ENCODE results near the gene ZNF548. TPM values are rescaled to one million over a fixed set of nuclear protein-coding genes. Genes with fewer than 3 reads are reported as not detected.

ZNF548 gene
- total RNA-seq: 22.7 and 29.4 TPM in 2 replicates

DNA sequence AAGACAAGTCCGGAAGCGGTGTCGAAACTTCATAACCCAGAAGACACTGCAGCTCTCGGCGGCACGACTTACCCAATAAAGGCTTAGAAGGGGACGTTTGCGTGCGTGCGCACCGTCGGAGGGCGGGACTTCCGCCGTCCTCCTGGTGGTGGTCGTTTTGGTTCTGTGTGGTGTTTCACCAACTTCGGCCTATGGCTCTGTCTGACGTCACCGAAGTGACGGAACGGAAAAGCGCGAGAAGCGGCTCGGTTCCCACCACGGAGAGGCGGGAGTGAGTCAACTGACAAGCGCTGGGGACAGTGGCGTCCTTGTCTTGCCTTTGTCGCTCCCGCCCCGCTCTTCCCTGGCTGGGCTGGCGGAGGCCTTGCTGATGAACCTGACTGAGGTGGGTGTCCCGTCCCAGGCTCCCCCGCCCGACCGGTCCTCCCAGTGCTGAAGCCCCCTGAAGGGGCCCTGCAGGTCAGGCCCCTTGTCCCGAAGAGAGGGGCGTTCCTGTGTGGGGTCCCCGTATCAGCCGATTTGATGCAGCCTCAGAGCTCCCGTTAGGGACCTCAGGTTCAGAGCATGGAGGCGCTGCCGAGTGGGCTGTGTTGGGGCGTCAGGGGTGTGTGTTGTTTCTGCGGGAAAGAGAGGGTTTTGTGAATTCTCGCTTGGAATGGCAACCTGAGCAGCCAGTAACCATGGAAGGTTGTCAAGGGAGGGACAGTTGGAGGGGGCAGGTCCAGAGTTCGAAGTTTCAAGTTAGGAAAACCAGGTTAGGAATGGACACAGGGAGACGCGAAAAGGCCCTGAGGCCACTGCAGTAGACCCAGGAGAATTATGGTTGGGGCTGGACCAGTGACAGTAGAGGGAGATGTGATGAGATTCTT lies at the start of gene ZNF548:
Gene ZNF548, plus strand, starts transcription at position 125 of the 869 bp plus-strand sequence. Its CDS starts 246 bp downstream, at position 371.

GRCh38 chr19:57350877-57351805 lies 38.5 kb upstream of the ZNF548 start, which contains the start of gene ZNF304:
Gene ZNF304 (plus strand): TSS chr19:57351271. CDS start chr19:57351665, 394 bp downstream.

DNA sequence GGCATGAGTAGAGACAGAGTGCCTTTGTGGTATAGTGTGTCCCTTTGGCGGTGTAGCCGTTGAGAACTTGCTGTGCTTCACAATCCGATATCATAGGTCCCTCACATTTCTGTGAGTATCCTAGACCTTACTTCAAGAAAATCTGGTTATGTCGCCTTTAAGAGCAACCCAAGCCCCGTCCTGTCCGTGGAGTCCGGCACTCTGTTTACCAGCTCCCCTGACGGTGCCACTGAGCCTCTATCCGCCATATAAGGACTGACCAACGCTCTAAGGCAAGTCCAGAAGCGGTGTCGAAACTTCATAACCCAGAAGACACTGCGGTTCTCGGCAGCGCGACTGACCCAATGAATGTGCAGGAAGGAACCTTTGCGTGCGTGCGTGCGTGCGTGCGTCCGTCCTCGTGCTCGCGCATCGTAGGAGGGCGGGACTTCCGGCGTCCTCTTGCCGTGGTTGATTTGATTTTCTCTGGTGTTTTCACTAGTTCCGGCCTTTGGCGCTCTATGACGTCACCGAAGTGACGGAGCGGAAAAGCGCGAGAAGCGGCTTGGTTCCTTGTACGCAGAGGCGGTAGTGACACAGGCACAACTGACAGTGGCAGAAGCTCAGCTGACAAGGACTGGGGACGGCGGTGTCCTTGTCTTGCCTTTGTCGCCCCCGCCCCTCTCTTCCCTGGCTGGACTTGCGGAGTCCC lies 26.5 kb upstream of the ZNF548 start, which contains the start of the genes TRAPPC2B and ZNF547:
Gene TRAPPC2B, plus strand, starts transcription at position 555 of the 691 bp plus-strand sequence. CDS start 1,283 bp downstream, outside the sequence.
Gene ZNF547, plus strand, starts transcription at position 555 of the 691 bp plus-strand sequence. CDS start 5,005 bp downstream, outside the sequence.

DNA sequence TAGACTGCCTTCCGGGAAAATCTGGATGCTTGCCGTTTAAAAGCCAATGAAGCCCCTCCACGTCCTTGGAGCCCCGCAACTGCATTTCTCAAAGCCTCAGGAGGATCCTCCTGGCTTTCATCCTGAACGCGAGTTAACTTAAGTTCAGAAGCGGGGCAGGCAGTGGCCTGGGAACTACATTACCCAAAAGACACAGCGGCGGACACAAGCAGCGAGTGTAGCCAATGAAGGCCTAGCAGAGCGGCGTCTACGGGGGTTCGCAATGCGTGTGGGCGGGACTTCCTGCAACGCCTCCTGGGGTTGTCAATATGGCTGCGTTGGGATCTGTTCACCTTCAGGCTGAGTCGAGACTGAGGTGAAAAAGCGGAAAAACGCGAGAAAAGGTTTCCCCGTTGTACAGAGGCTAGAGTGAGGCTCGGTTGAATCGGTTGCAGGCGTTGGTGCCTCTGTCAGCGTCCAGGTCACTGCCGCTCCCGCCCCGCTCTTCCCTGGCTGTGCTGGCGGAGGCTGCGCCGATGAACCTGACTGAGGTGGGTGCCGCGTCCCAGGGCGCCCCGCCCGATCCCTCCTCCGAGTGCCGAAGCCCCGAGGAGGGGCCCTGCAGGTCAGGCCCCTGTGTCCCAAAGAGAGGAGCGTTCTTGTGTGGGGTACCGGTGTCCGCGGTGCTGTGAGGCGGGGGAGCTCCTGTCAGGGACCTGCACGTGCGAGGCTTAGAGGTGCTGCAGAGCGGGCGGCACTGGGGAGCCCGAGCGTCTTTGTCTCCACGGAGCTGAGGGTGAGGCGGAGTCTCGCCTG lies 21.4 kb downstream of the ZNF548 start, which contains the start of gene ZNF17:
Gene ZNF17, plus strand, starts transcription at position 285 of the 795 bp plus-strand sequence. CDS start 2,455 bp downstream, outside the sequence.

GRCh38 chr19:57435062-57435978 lies 45.7 kb downstream of the ZNF548 start, which contains the start of gene ZNF749:
Gene ZNF749 (plus strand): TSS chr19:57435325. CDS start chr19:57435579, 254 bp downstream.

Other genes starting within 250 kb of the ZNF548 start
- gene ZIM3, start 244.7 kb upstream of the ZNF548 start, total RNA-seq: not detected in 2 replicates
- not detected in 2 replicates for gene DUXA, start 222.4 kb upstream of the ZNF548 start, total RNA-seq
- 42.8 and 53.8 TPM in 2 replicates for gene ZNF264, start 198.4 kb upstream of the ZNF548 start, total RNA-seq
- gene AURKC, start 158.8 kb upstream of the ZNF548 start, total RNA-seq: 1.4 and 3.1 TPM in 2 replicates
- 35.4 and 40.4 TPM in 2 replicates for gene ZNF805, start 149.2 kb upstream of the ZNF548 start, total RNA-seq
- 95.8 and 102 TPM in 2 replicates for gene ZNF460, start 109.4 kb upstream of the ZNF548 start, total RNA-seq
- gene ZNF543, start 69.4 kb upstream of the ZNF548 start, total RNA-seq: 12.5 and 14.1 TPM in 2 replicates
- gene ZNF304, start 38.6 kb upstream of the ZNF548 start, total RNA-seq: 12.6 TPM in 2 replicates
- gene TRAPPC2B, start 26.3 kb upstream of the ZNF548 start, total RNA-seq: 13.0 and 15.3 TPM in 2 replicates
- 3.9 and 4.6 TPM in 2 replicates for gene ZNF547, start 26.3 kb upstream of the ZNF548 start, total RNA-seq
- gene ZNF17, start 21.3 kb downstream of the ZNF548 start, total RNA-seq: 12.9 and 16.9 TPM in 2 replicates
- 14.1 and 16.5 TPM in 2 replicates for gene ZNF749, start 45.5 kb downstream of the ZNF548 start, total RNA-seq
- 0.11 and 0.39 TPM in 2 replicates for gene VN1R1, start 67.3 kb downstream of the ZNF548 start, total RNA-seq
- 21.9 and 22.0 TPM in 2 replicates for gene ZNF772, start 87.7 kb downstream of the ZNF548 start, total RNA-seq
- 7.8 and 10.6 TPM in 2 replicates for gene ZNF419, start 97.9 kb downstream of the ZNF548 start, total RNA-seq
- gene ZNF773, start 110.1 kb downstream of the ZNF548 start, total RNA-seq: 10.8 and 18.8 TPM in 2 replicates
- gene ZNF549, start 137.5 kb downstream of the ZNF548 start, total RNA-seq: 5.3 and 5.9 TPM in 2 replicates
- 10.2 and 13.0 TPM in 2 replicates for gene ZNF550, start 170.0 kb downstream of the ZNF548 start, total RNA-seq
- 7.5 and 8.0 TPM in 2 replicates for gene ZNF416, start 189.1 kb downstream of the ZNF548 start, total RNA-seq
- gene ZIK1, start 194.3 kb downstream of the ZNF548 start, total RNA-seq: 9.9 and 13.3 TPM in 2 replicates
- 3.7 and 6.7 TPM in 2 replicates for gene ZNF530, start 210.0 kb downstream of the ZNF548 start, total RNA-seq
- gene ZNF134, start 224.4 kb downstream of the ZNF548 start, total RNA-seq: 23.9 and 26.6 TPM in 2 replicates
- gene ZNF211, start 243.3 kb downstream of the ZNF548 start, total RNA-seq: 19.1 and 21.2 TPM in 2 replicates